OCI-LY7 (cell line): Measurements from ENCODE around the gene CDC25B. TPM values are rescaled to one million over a fixed set of nuclear protein-coding genes. Genes with fewer than 3 reads are reported as not detected.
A peak's percentile ranks its signal among the peaks of the same experiment; 100 is the strongest.

ENCODE experiments used
- BruUV-seq: library from RNA; stranded (reverse); fragments of 400-500 nt; replicated peaks from 2 replicates; lab custom pipeline; 2021; lab: Mats Ljungman, UMichigan
- CTCF ChIA-PET: fragments of 300-600 bp; sonication (Branson Sonifier 250); formaldehyde crosslinking; loops from one replicate; lab custom pipeline; 2022; ENCODE audit warnings: antibody characterized with exemption; ENCODE audit not compliant: unreplicated experiment; lab: Charles Lee
- POLR2A ChIA-PET: fragments of 300-600 bp; sonication (Branson Sonifier 250); formaldehyde crosslinking; loops from one replicate; lab custom pipeline; 2022; ENCODE audit warnings: antibody characterized with exemption; lab: Charles Lee
- DNase-seq: peaks from one replicate; pipeline ENCODE4 v3.0.0-alpha.2; 2015; ENCODE audit warnings: low spot score
- H2AFZ ChIP-seq: fragments of 200-600 bp; sonication (generic), shearing (Covaris generic); 2 replicates; pipeline ENCODE4 v1.6.1; 2014; ENCODE audit warnings: mild to moderate bottlenecking, antibody characterized with exemption, low read length, moderate library complexity
- H3K27ac ChIP-seq: fragments of 200-600 bp; sonication (generic); 2 replicates; pipeline ENCODE4 v1.5.1; 2014; ENCODE audit warnings: mixed run types, low read depth, mild to moderate bottlenecking, moderate library complexity, low read length, inconsistent platforms; ENCODE audit not compliant: poor library complexity, severe bottlenecking
- H3K36me3 ChIP-seq: fragments of 200-600 bp; sonication (generic); 2 replicates; pipeline ENCODE4 v1.6.1; 2014; ENCODE audit warnings: mild to moderate bottlenecking, antibody characterized with exemption, low read length, moderate library complexity, mixed read lengths; ENCODE audit not compliant: insufficient read depth
- H3K4me1 ChIP-seq: fragments of 200-600 bp; sonication (generic); 2 replicates; pipeline ENCODE4 v1.5.1; 2014; ENCODE audit warnings: mild to moderate bottlenecking, low read length; ENCODE audit not compliant: insufficient read depth, poor library complexity, severe bottlenecking
- H3K4me2 ChIP-seq: fragments of 200-600 bp; sonication (generic); 2 replicates; pipeline ENCODE4 v1.6.1; 2014; ENCODE audit warnings: mild to moderate bottlenecking, low read length
- H3K4me3 ChIP-seq: fragments of 200-600 bp; sonication (generic); 2 replicates; pipeline ENCODE4 v1.5.1; 2014; ENCODE audit warnings: mild to moderate bottlenecking, low read depth, low read length; ENCODE audit not compliant: poor library complexity, severe bottlenecking
- H3K79me2 ChIP-seq: fragments of 200-600 bp; sonication (generic); 2 replicates; pipeline ENCODE4 v1.6.1; 2016; ENCODE audit warnings: low read depth, mild to moderate bottlenecking, low read length, moderate library complexity, mixed read lengths; ENCODE audit not compliant: insufficient read depth
- H3K9me2 ChIP-seq: fragments of 200-600 bp; sonication (generic); 2 replicates; pipeline ENCODE4 v1.6.1; 2016; ENCODE audit warnings: mild to moderate bottlenecking, low read length, mixed read lengths; ENCODE audit not compliant: insufficient read depth
- H3K9me3 ChIP-seq: fragments of 200-600 bp; sonication (generic); 2 replicates; pipeline ENCODE4 v1.6.1; 2014; ENCODE audit warnings: mild to moderate bottlenecking, mixed run types, low read length, mixed read lengths
- H4K20me1 ChIP-seq: fragments of 200-600 bp; sonication (generic); 2 replicates; pipeline ENCODE4 v1.6.1; 2014; ENCODE audit warnings: mild to moderate bottlenecking, antibody characterized with exemption, low read length, moderate library complexity, mixed read lengths; ENCODE audit not compliant: insufficient read depth
- EZH2phosphoT487 ChIP-seq: fragments of 200-600 bp; sonication (generic); IDR thresholded peaks from 2 replicates; pipeline ENCODE4 v1.6.1; 2018; ENCODE audit warnings: low read depth, borderline replicate concordance, mild to moderate bottlenecking, mixed run types, antibody characterized with exemption, low read length, moderate library complexity, mixed read lengths
- intact Hi-C: fragments of 100-400 bp; cut with micrococcal nuclease; formaldehyde crosslinking; loops from one replicate; pipeline ENCODE4 v1.10.0; 2022; ENCODE audit not compliant: unreplicated experiment
- total RNA-seq, 2 experiments: library from RNA; depleted of rRNA in 1 of 2; stranded (reverse); fragments of >200 nt in 1 of 2; shearing (Covaris generic) in 1 of 2; gene quantifications; 2 replicates each; pipeline ENCODE4 v1.2.3, GENCODE V29; 2014 to 2022
- TF ChIP-seq, protein P1 (sequence below): fragments of 200-600 bp; sonication (generic); conservative IDR thresholded peaks from 2 replicates; pipeline ENCODE4 v1.5.1; 2014; ENCODE audit warnings: mild to moderate bottlenecking, antibody characterized with exemption, low read length, moderate library complexity, mixed read lengths

Gene CDC25B
- total RNA-seq, 2 experiments from 2014 or later = 89.2 to 119 TPM

DNA sequence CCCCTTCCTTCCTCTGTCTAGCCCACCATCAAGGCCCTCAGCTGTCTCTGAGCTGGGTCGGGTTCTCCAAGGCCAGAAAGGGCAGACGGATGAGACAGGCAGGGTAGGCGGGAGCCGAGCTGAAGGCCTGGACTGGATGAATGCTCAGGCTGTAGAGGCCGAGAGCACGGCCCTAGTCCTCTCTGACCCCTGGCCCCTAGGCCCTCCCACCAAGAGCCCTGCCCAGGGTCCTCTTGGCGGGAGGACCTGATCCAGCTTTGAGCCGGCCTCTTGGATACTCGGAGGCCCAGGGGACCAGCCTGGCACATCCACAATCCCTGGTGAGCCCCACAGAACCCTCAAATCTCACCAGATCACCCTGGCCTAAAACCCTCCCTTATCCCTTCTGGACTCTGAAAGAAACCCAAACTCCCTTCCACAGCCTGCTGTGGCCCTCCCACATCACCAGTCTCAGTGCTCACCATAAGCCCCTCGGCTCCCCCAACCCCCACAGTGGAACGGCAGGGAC lies 36.7 kb upstream of the CDC25B start:
- intact Hi-C loops = no loop called here
- no TSS peak for BruUV-seq
- H3K4me3 ChIP-seq = no peak overlapping the region
- ChIA-PET CTCF (no interaction called here), POLR2A (interaction anchor here (1.2 kb wide), 1 partner anchor 8 kb away, joined by 3 read pairs; the partner anchor contains the start of gene ADISSP)
- H3K9me3 ChIP-seq = no peaks in the 10 kb centered on the region
- H3K4me1 ChIP-seq = peaks cover 13% of the 10 kb centered on the region
- TF ChIP-seq, protein P1, sequence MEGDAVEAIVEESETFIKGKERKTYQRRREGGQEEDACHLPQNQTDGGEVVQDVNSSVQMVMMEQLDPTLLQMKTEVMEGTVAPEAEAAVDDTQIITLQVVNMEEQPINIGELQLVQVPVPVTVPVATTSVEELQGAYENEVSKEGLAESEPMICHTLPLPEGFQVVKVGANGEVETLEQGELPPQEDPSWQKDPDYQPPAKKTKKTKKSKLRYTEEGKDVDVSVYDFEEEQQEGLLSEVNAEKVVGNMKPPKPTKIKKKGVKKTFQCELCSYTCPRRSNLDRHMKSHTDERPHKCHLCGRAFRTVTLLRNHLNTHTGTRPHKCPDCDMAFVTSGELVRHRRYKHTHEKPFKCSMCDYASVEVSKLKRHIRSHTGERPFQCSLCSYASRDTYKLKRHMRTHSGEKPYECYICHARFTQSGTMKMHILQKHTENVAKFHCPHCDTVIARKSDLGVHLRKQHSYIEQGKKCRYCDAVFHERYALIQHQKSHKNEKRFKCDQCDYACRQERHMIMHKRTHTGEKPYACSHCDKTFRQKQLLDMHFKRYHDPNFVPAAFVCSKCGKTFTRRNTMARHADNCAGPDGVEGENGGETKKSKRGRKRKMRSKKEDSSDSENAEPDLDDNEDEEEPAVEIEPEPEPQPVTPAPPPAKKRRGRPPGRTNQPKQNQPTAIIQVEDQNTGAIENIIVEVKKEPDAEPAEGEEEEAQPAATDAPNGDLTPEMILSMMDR = no peak
- TF ChIP-seq EZH2phosphoT487 = no peak
- no peak for DNase-seq
- H3K4me2 ChIP-seq = no peak overlapping the region
- H3K27ac ChIP-seq = no peak overlapping the region
- H3K9me2 ChIP-seq = no peaks in the 10 kb centered on the region
- peaks cover 49% of the 10 kb centered on the region for H3K36me3 ChIP-seq
- no peaks in the 10 kb centered on the region for H4K20me1 ChIP-seq
- H3K79me2 ChIP-seq = no peaks in the 10 kb centered on the region
- H2AFZ ChIP-seq = no peak overlapping the region

DNA sequence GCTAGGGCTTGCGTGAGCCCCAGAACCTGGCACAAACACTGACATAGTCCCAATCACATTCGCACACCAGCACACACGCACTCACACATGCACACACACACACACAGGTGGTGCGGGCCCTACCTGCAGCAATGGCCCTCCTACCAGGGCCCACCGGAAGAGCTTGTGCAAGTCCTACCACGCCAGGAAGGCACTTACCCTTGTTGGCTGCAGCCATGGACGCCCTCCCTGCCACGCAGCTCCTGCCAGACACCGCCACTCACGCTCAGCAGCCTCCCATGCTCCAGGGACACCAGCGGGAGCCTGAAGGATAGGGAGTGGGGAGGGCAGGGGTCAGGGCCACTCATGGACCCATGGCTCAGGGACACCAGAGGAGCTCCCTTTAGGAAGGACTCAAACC lies 36.2 kb upstream of the CDC25B start:
- intact Hi-C loops = no loop called here
- ChIA-PET CTCF (no interaction called here), POLR2A (interaction anchor here (1.2 kb wide), 1 partner anchor 8 kb away, joined by 3 read pairs; the partner anchor contains the start of gene ADISSP)
- DNase-seq = no peak
- no peak overlapping the region for H2AFZ ChIP-seq
- no TSS peak for BruUV-seq
- H3K4me2 ChIP-seq = no peak overlapping the region
- H3K27ac ChIP-seq = no peak overlapping the region
- no peak for TF ChIP-seq EZH2phosphoT487
- TF ChIP-seq, protein P1 = no peak
- no peaks in the 10 kb centered on the region for H4K20me1 ChIP-seq
- H3K4me3 ChIP-seq = no peak overlapping the region
- H3K4me1 ChIP-seq = peaks cover 13% of the 10 kb centered on the region
- no peaks in the 10 kb centered on the region for H3K9me2 ChIP-seq
- no peaks in the 10 kb centered on the region for H3K79me2 ChIP-seq
- H3K36me3 ChIP-seq = peaks cover 49% of the 10 kb centered on the region
- no peaks in the 10 kb centered on the region for H3K9me3 ChIP-seq

DNA sequence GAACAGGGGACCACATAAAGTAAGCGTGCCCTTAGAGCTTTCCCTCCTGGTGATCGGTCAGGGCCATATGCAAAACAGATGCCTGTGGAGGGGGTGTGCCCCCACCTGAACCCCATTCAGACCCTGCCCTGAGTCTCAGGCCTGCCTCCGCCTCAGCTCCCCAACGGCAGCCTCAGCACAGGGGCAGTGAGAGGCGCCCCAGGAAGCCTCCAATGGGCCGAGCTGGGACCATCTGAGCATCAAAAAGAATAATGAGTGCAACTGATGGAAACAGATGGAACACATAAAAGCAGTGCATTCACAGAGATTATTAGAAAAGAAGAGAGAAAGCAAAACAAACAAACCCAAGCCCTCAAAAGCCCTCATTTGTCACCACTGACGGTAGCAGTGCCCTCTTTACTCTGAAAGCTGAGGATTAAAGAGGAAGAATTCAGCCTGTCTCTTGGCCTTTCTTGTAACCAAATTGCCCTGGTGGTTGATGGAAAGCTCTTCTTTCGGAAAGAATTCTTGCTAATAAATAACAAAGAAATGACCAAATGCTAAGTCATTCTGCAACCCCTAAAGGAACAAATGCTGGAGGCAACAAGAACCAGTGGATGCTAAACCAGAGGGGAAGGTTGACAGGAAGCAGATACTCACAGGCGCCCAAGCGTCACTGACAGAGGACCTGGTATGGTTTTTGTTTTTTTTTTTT lies 35.3 kb upstream of the CDC25B start:
- Histone ChIP-seq H3K27ac (peak overlapping the region; percentile 12), H3K4me1 (peaks cover 21% of the 10 kb centered on the region), H3K4me3 (no peak overlapping the region), H3K9me3 (no peaks in the 10 kb centered on the region), H2AFZ (no peak overlapping the region), H3K4me2 (0 out of 2 replicates have a peak overlapping the region, but pooled peaks have one; percentile 30), H4K20me1 (no peaks in the 10 kb centered on the region), H3K79me2 (no peaks in the 10 kb centered on the region), H3K36me3 (peaks cover 40% of the 10 kb centered on the region), H3K9me2 (no peaks in the 10 kb centered on the region)
- intact Hi-C loops = no loop called here
- TF ChIP-seq EZH2phosphoT487 = no peak
- TF ChIP-seq, protein P1 = no peak
- no TSS peak for BruUV-seq
- CTCF ChIA-PET = no interaction called here
- peak; percentile 46 for DNase-seq
- POLR2A ChIA-PET = interaction anchor here (1.2 kb wide), 1 partner anchor 16 kb away, joined by 3 read pairs; no protein-coding TSS in a partner anchor
